A673 (cell line): ENCODE results near the gene FIBCD1. TPM values are rescaled to one million over a fixed set of nuclear protein-coding genes. Genes with fewer than 3 reads are reported as not detected.

ENCODE experiments used
- BruUV-seq: library from RNA; stranded (reverse); fragments of 400-500 nt; replicated peaks from 2 replicates; lab custom pipeline; 2021; lab: Mats Ljungman, UMichigan
- CTCF ChIA-PET: fragments of 300-600 bp; sonication (Branson Sonifier 250); formaldehyde crosslinking; loops from one replicate; lab custom pipeline; 2022; ENCODE audit warnings: antibody characterized with exemption; lab: Charles Lee
- POLR2A ChIA-PET: fragments of 300-600 bp; sonication (Branson Sonifier 250); formaldehyde crosslinking; loops from one replicate; lab custom pipeline; 2022; ENCODE audit warnings: antibody characterized with exemption; ENCODE audit not compliant: low non-redundant PET; lab: Charles Lee
- DNase-seq: peaks from one replicate; pipeline ENCODE4 v3.0.0-alpha.2; 2015; ENCODE audit warnings: low spot score
- H3K27ac ChIP-seq: fragments of 200-600 bp; sonication (generic); 2 replicates; pipeline ENCODE4 v1.5.1; 2016; ENCODE audit warnings: mixed run types, low read depth, mild to moderate bottlenecking, mixed read lengths, antibody characterized with exemption, low read length; ENCODE audit not compliant: poor library complexity, severe bottlenecking
- H3K27me3 ChIP-seq: fragments of 200-600 bp; sonication (generic); replicated peaks from 2 replicates; pipeline ENCODE4 v1.6.1; 2017; ENCODE audit warnings: mixed run types, low read depth, mild to moderate bottlenecking, mixed read lengths, antibody characterized with exemption, low read length; ENCODE audit not compliant: insufficient read depth, poor library complexity
- H3K36me3 ChIP-seq: fragments of 200-600 bp; sonication (generic); 2 replicates; pipeline ENCODE4 v1.6.1; 2016; ENCODE audit warnings: mixed run types, mild to moderate bottlenecking, mixed read lengths, antibody characterized with exemption, low read length; ENCODE audit not compliant: insufficient read depth, poor library complexity, severe bottlenecking
- H3K4me1 ChIP-seq: fragments of 200-600 bp; sonication (generic); 2 replicates; pipeline ENCODE4 v1.6.1; 2017; ENCODE audit warnings: mixed run types, mild to moderate bottlenecking, mixed read lengths, antibody characterized with exemption, low read length; ENCODE audit not compliant: insufficient read depth, poor library complexity, severe bottlenecking
- H3K4me3 ChIP-seq: fragments of 200-600 bp; sonication (generic); 2 replicates; pipeline ENCODE4 v1.5.1; 2016; ENCODE audit warnings: low read depth, mixed run types, mild to moderate bottlenecking, mixed read lengths, low read length; ENCODE audit not compliant: poor library complexity, severe bottlenecking
- H3K9me3 ChIP-seq: fragments of 200-600 bp; sonication (generic); 2 replicates; pipeline ENCODE4 v1.6.1; 2016; ENCODE audit warnings: mixed run types, low read depth, mild to moderate bottlenecking, mixed read lengths, antibody characterized with exemption, low read length; ENCODE audit not compliant: poor library complexity, severe bottlenecking
- CTCF ChIP-seq: fragments of 300-800, 200-600 bp; sonication (generic); conservative IDR thresholded peaks from 2 replicates; pipeline ENCODE4 v1.5.1; 2017; ENCODE audit warnings: low read depth, mild to moderate bottlenecking, antibody characterized with exemption, low read length, moderate library complexity, mixed read lengths
- EZH2 ChIP-seq: fragments of 200-600 bp; sonication (generic); IDR thresholded peaks from 2 replicates; pipeline ENCODE4 v1.6.1; 2017; ENCODE audit warnings: borderline replicate concordance, low read depth, mild to moderate bottlenecking, mixed read lengths, antibody characterized with exemption, low read length; ENCODE audit not compliant: poor library complexity, severe bottlenecking
- intact Hi-C: fragments of 100-400 bp; cut with micrococcal nuclease; formaldehyde crosslinking; loops from one replicate; pipeline ENCODE4 v1.10.0; 2022; ENCODE audit not compliant: unreplicated experiment
- total RNA-seq: library from RNA; stranded (reverse); gene quantifications from 2 replicates; pipeline ENCODE4 v1.2.3, GENCODE V29; 2021

Gene FIBCD1
- total RNA-seq, 1 experiment from 2014 or later = 0.19 TPM

- Histone ChIP-seq H3K4me1 (no peaks in the 10 kb centered on the region), H3K4me3 (no peak overlapping the region), H3K9me3 (no peaks in the 10 kb centered on the region), H3K27ac (no peak overlapping the region), H3K36me3 (no peaks in the 10 kb centered on the region), H3K27me3 (no peaks in the 10 kb centered on the region)
- ChIA-PET POLR2A (interaction anchor here (0.5 kb wide), 1 partner anchor 301 kb away, joined by 3 read pairs; no protein-coding TSS in a partner anchor), CTCF (interaction anchor here (0.5 kb wide), 1 partner anchor 51 kb away, joined by 4 read pairs; no protein-coding TSS in a partner anchor)
- intact Hi-C loops = no loop called here
- no peak for DNase-seq
- BruUV-seq = no TSS peak
- TF ChIP-seq CTCF (no peak), EZH2 (no peak)
Measured at GRCh38 chr9:130922893-130923610, 16.0 kb downstream of the FIBCD1 start.

GRCh38 chr9:130921989-130922892 is 16.8 kb downstream of the FIBCD1 start:
- Histone ChIP-seq H3K27me3 (no peaks in the 10 kb centered on the region), H3K4me1 (no peaks in the 10 kb centered on the region), H3K4me3 (no peak overlapping the region), H3K9me3 (no peaks in the 10 kb centered on the region), H3K36me3 (no peaks in the 10 kb centered on the region), H3K27ac (no peak overlapping the region)
- ChIA-PET POLR2A (interaction anchor here (0.5 kb wide), 1 partner anchor 302 kb away, joined by 3 read pairs; no protein-coding TSS in a partner anchor), CTCF (no interaction called here)
- TF ChIP-seq CTCF (no peak), EZH2 (no peak)
- DNase-seq = no peak
- no TSS peak for BruUV-seq
- intact Hi-C loops = no loop called here

GRCh38 chr9:130921300-130921988 is 17.6 kb downstream of the FIBCD1 start:
- POLR2A ChIA-PET = no interaction called here
- BruUV-seq = no TSS peak
- Histone ChIP-seq H3K27me3 (no peaks in the 10 kb centered on the region), H3K4me3 (no peak overlapping the region), H3K36me3 (no peaks in the 10 kb centered on the region), H3K9me3 (no peaks in the 10 kb centered on the region), H3K4me1 (no peaks in the 10 kb centered on the region), H3K27ac (no peak overlapping the region)
- TF ChIP-seq CTCF = no peak
- TF ChIP-seq EZH2 = no peak
- no peak for DNase-seq
- CTCF ChIA-PET = no interaction called here
- intact Hi-C loops = no loop called here
